ENCODE data around the gene RALGPS1. TPM values are rescaled to one million over a fixed set of nuclear protein-coding genes. Genes with fewer than 3 reads are reported as not detected.

RALGPS1 gene
- total RNA-seq, 2 donors from 2014 or later: 15.3 to 79.4 TPM

DNA sequence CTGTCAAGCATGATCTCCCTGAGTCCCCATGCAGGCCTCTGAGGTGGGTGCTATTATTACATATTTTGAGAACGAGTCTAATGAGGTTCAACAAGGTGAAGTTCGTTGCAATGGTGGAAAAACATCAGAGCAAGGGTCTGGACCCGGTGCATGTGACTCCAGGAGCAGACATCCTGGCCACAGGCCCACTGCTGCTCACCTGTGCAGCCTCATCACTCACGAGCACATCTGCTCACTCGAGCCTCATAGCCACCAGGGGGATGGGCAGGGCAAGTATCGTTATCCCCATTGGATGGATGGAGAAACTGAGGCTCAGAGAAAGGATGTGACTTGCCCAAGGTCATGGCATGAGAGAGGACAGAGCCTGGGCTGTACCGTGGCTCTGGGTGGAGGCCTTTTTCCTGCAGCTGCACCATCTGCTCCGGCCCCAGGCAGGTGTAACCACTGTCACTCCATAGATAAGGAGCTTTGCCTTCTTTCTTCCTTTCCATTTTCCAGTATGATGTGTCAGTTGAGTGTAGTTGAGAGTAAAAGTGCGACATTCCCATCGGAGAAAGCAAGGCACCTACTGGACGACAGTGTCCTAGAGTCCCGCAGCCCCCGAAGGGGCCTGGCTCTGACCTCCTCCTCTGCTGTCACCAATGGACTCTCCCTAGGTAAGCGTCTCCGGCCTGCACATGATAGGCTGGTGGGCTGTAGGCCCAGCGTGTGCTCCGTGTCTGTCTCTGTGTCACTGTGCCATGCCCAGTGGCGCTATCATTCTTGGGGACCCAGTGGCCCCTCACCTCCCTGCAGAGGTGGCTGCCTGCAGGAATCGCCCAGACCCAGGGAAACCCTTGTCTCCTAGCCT, 281.6 kb downstream of the RALGPS1 start:
- Histone ChIP-seq H3K9me3 (no peaks in the 10 kb centered on the region), H3K4me1 (no peaks in the 10 kb centered on the region), H3K27me3 (no peaks in the 10 kb centered on the region), H3K36me3 (replicated peaks in 1 of 2; ENCODE audit: insufficient read depth in 1 of 2, low read depth in 2 of 2) (no peaks in the 10 kb centered on the region), H3K27ac (no peak overlapping the region), H3K4me3 (no peak overlapping the region)
- intact Hi-C loops (cut with DNase I): loop anchor here (5.0 kb wide), 1 partner anchor 254 kb away; no protein-coding TSS in a partner anchor
- ATAC-seq: no peak
- no peak for TF ChIP-seq POLR2A (IDR thresholded peaks at IDR 0.05)
- TF ChIP-seq, protein P1, sequence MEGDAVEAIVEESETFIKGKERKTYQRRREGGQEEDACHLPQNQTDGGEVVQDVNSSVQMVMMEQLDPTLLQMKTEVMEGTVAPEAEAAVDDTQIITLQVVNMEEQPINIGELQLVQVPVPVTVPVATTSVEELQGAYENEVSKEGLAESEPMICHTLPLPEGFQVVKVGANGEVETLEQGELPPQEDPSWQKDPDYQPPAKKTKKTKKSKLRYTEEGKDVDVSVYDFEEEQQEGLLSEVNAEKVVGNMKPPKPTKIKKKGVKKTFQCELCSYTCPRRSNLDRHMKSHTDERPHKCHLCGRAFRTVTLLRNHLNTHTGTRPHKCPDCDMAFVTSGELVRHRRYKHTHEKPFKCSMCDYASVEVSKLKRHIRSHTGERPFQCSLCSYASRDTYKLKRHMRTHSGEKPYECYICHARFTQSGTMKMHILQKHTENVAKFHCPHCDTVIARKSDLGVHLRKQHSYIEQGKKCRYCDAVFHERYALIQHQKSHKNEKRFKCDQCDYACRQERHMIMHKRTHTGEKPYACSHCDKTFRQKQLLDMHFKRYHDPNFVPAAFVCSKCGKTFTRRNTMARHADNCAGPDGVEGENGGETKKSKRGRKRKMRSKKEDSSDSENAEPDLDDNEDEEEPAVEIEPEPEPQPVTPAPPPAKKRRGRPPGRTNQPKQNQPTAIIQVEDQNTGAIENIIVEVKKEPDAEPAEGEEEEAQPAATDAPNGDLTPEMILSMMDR (IDR thresholded peaks at IDR 0.05): no peak
- no peak for DNase-seq
- 87 to 90% methylated on average over 15 to 18 of the region's 19 CpGs for WGBS, 2 donors

DNA sequence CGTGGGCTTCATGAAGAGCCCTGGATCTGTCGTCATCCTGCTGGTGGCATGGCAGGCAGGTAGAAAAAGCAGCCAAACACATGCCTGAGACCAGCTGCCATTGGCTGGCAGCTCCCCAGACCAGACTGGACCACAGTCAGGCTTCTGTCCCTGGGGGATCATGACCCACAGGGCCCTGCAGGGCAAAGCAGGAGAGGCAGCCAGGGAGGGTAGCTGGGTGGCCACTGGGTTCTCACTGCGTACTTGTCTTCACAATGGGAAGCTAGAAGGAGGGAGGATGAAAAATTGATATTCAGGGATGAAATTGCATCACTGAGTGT, 282.2 kb downstream of the RALGPS1 start:
- H3K36me3 ChIP-seq (replicated peaks in 1 of 2; ENCODE audit: insufficient read depth in 1 of 2, low read depth in 2 of 2): no peaks in the 10 kb centered on the region
- TF ChIP-seq, protein P1 (IDR thresholded peaks at IDR 0.05): no peak
- no peak for TF ChIP-seq POLR2A (IDR thresholded peaks at IDR 0.05)
- DNase-seq (no peak), ATAC-seq (no peak)
- H3K27ac ChIP-seq: no peak overlapping the region
- WGBS, 2 donors: 72 to 100% methylated on average over 1 to 3 of the region's 3 CpGs
- no peaks in the 10 kb centered on the region for H3K9me3 ChIP-seq
- intact Hi-C loops (cut with DNase I): loop anchor here (5.0 kb wide), 1 partner anchor 254 kb away; no protein-coding TSS in a partner anchor
- H3K4me3 ChIP-seq: no peak overlapping the region
- H3K27me3 ChIP-seq: no peaks in the 10 kb centered on the region
- H3K4me1 ChIP-seq: no peaks in the 10 kb centered on the region

DNA sequence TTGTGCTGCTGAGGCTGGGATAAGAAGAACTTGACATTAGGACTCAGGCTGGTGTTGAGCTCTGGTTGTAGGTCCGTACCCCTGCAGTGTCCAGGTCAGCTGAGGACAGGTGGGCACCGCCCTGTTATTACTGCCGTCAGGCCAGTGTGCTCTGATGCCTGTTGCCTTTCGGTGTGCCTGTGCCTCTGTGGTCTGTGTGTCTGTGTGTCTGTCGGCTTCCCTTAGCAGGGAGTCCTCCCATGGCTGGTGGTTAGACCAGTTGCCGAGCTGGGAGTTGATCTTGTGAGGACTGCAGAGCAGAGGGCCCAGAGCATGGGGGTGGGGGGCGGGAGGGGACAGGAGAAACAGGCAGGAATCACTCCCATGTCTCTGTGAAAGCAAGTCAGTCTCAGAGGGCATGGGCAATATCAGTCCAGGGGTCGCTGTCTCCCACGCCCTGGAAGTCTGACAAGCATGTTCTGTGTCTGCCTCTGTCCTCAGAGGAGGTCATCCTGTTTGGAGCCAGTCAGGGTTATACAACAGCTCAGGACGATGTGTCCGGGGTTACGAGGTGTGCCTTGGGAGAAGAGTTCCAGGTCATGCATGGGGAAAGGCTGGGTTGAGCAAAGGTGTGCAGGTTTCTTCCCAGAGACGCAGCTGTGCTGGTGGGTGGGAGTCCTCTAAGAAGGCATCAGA, 282.7 kb downstream of the RALGPS1 start:
- TF ChIP-seq POLR2A (IDR thresholded peaks at IDR 0.05): no peak
- TF ChIP-seq, protein P1 (IDR thresholded peaks at IDR 0.05): no peak
- Histone ChIP-seq H3K27ac (no peak overlapping the region), H3K36me3 (replicated peaks in 1 of 2; ENCODE audit: insufficient read depth in 1 of 2, low read depth in 2 of 2) (no peaks in the 10 kb centered on the region), H3K4me3 (no peak overlapping the region), H3K27me3 (no peaks in the 10 kb centered on the region), H3K9me3 (no peaks in the 10 kb centered on the region), H3K4me1 (no peaks in the 10 kb centered on the region)
- DNase-seq: no peak
- WGBS, 2 donors: 84 to 90% methylated on average over 11 to 13 of the region's 13 CpGs
- no peak for ATAC-seq
- intact Hi-C loops (cut with DNase I): loop anchor here (5.0 kb wide), 1 partner anchor 255 kb away; no protein-coding TSS in a partner anchor

DNA sequence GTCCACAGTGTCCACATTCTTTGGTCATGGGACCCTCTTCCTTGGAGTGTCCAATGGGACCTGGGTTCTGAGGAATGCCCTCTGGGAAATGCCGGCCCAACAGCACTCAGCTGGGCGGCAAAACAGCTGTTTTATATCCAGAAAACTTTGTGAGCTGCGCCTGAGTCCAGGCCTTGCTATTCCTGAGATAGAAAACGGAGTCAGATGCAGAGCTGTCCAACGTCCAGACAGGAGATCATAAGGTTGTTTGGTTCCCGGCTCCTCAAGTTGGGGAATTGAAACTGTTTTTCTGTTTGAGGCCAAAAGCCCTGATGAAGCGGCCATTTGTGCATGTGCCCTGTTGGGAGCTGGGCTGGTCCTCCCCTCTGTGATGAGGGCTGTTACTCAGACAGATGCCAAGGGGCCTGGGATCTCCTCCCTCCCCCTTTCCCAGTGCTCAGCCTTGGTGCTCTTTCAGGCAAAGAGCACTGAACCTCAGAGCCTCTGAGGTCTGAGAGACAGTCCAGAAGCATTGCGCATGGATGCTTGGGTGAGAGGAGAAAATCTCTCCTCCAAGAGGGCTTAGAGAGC, 283.4 kb downstream of the RALGPS1 start:
- no peaks in the 10 kb centered on the region for H3K4me1 ChIP-seq
- intact Hi-C loops (cut with DNase I): loop anchor here (5.0 kb wide), 1 partner anchor 256 kb away; no protein-coding TSS in a partner anchor
- no peaks in the 10 kb centered on the region for H3K27me3 ChIP-seq
- WGBS, 2 donors: 80 to 81% methylated on average over 6 to 8 of the region's 8 CpGs
- H3K9me3 ChIP-seq: no peaks in the 10 kb centered on the region
- no peak overlapping the region for H3K27ac ChIP-seq
- ATAC-seq (no peak), DNase-seq (no peak)
- no peak overlapping the region for H3K4me3 ChIP-seq
- H3K36me3 ChIP-seq (replicated peaks in 1 of 2; ENCODE audit: insufficient read depth in 1 of 2, low read depth in 2 of 2): no peaks in the 10 kb centered on the region
- TF ChIP-seq, protein P1 (IDR thresholded peaks at IDR 0.05): no peak
- no peak for TF ChIP-seq POLR2A (IDR thresholded peaks at IDR 0.05)
